ENCODE measurements around the gene ZCWPW1.

The ZCWPW1 gene

GRCh38 chr7:100431286-100431735 lies 2.8 kb upstream of the ZCWPW1 start:
- DNase-seq (ENCODE audit: low read depth) = no peak

- DNase-seq (ENCODE audit: low read depth) = no peak
Measured at GRCh38 chr7:100430493-100431285, 2.2 kb upstream of the ZCWPW1 start.

GRCh38 chr7:100429637-100430492 lies 1.4 kb upstream of the ZCWPW1 start, which contains the start of gene MEPCE:
TSS of gene MEPCE (plus strand) at chr7:100429831. CDS start at chr7:100430019, 188 bp downstream.
- peak; percentile 49 for DNase-seq (ENCODE audit: low read depth)

- peak; percentile 91 for DNase-seq (ENCODE audit: low read depth)
Measured at GRCh38 chr7:100428967-100429636, 599 bp upstream of the ZCWPW1 start.

- DNase-seq (ENCODE audit: low read depth) = no peak
Measured at GRCh38 chr7:100427762-100428198, 723 bp downstream of the ZCWPW1 start.

- no peak for DNase-seq (ENCODE audit: low read depth)
Measured at GRCh38 chr7:100426516-100426915, 2.0 kb downstream of the ZCWPW1 start.

GRCh38 chr7:100425347-100425746 lies 3.2 kb downstream of the ZCWPW1 start:
- no peak for DNase-seq (ENCODE audit: low read depth)

- no peak for DNase-seq (ENCODE audit: low read depth)
Measured at GRCh38 chr7:100423315-100423714, 5.2 kb downstream of the ZCWPW1 start.

- DNase-seq (ENCODE audit: low read depth) = no peak
Measured at GRCh38 chr7:100419660-100420226, 8.8 kb downstream of the ZCWPW1 start.

- DNase-seq (ENCODE audit: low read depth) = no peak
Measured at GRCh38 chr7:100418930-100419659, 9.4 kb downstream of the ZCWPW1 start.

GRCh38 chr7:100415448-100415847 lies 13.1 kb downstream of the ZCWPW1 start:
- DNase-seq (ENCODE audit: low read depth) = no peak

- DNase-seq (ENCODE audit: low read depth) = no peak
Measured at GRCh38 chr7:100413889-100414288, 14.6 kb downstream of the ZCWPW1 start.

- no peak for DNase-seq (ENCODE audit: low read depth)
Measured at GRCh38 chr7:100413346-100413745, 15.2 kb downstream of the ZCWPW1 start.

- DNase-seq (ENCODE audit: low read depth) = no peak
Measured at GRCh38 chr7:100411101-100411500, 17.4 kb downstream of the ZCWPW1 start.

- DNase-seq (ENCODE audit: low read depth) = peak; percentile 34
Measured at GRCh38 chr7:100407285-100408180, 21.0 kb downstream of the ZCWPW1 start.

GRCh38 chr7:100406767-100407166 lies 21.7 kb downstream of the ZCWPW1 start:
- no peak for DNase-seq (ENCODE audit: low read depth)

- no peak for DNase-seq (ENCODE audit: low read depth)
Measured at GRCh38 chr7:100402241-100402640, 26.3 kb downstream of the ZCWPW1 start.

- no peak for DNase-seq (ENCODE audit: low read depth)
Measured at GRCh38 chr7:100401811-100402210, 26.7 kb downstream of the ZCWPW1 start.

GRCh38 chr7:100400656-100401055 lies 27.8 kb downstream of the ZCWPW1 start:
- no peak for DNase-seq (ENCODE audit: low read depth)

- DNase-seq (ENCODE audit: low read depth) = no peak
Measured at GRCh38 chr7:100400041-100400440, 28.5 kb downstream of the ZCWPW1 start.
